K562 (cell line): Measurements from ENCODE around the gene PRR30. TPM values are rescaled to one million over a fixed set of nuclear protein-coding genes. Genes with fewer than 3 reads are reported as not detected.

Experiments used
- ATF7 ChIP-seq: fragments of 450-650 bp; IDR thresholded peaks from 2 replicates; pipeline ENCODE4 v1.7.1; 2014; ENCODE audit warnings: mild to moderate bottlenecking, moderate library complexity
- BCL6 ChIP-seq: fragments of 250-450 bp; sonication (Bioruptor Pico); IDR thresholded peaks from 2 replicates; pipeline ENCODE4 v1.4.0; 2020
- BRF1 ChIP-seq: IDR thresholded peaks from 3 replicates; pipeline ENCODE4 v1.6.1; 2011; ENCODE audit warnings: borderline replicate concordance, mild to moderate bottlenecking; ENCODE audit not compliant: insufficient read length; ENCODE audit errors: extremely low read depth
- DPF2 ChIP-seq: fragments of 450-650 bp; IDR thresholded peaks from 2 replicates; pipeline ENCODE4 v1.6.1; 2016
- KLF10 ChIP-seq: fragments of 250-450 bp; sonication (Bioruptor Pico); IDR thresholded peaks from 2 replicates; pipeline ENCODE4 v1.6.1; 2021; ENCODE audit warnings: matching md5 sums
- PHB2 ChIP-seq: fragments of 450-650 bp; IDR thresholded peaks from 2 replicates; pipeline ENCODE4 v1.6.1; 2017; ENCODE audit warnings: low read depth
- PHF8 ChIP-seq: fragments of 200-600 bp; sonication (generic); IDR thresholded peaks from 2 replicates; pipeline ENCODE4 v1.6.1; 2012; ENCODE audit warnings: mixed run types, mild to moderate bottlenecking, inconsistent platforms, low read length, moderate library complexity, borderline replicate concordance
- PRPF4 ChIP-seq: fragments of 200-400 bp; formaldehyde crosslinking; IDR thresholded peaks from one replicate; pipeline ENCODE4 v1.6.1; 2017; ENCODE audit warnings: low read length, low read depth, mild to moderate bottlenecking; ENCODE audit not compliant: insufficient read depth, poor library complexity, severe bottlenecking
- SNIP1 ChIP-seq: fragments of 450-650 bp; IDR thresholded peaks from 2 replicates; pipeline ENCODE4 v1.7.1; 2017; ENCODE audit warnings: low read depth, mild to moderate bottlenecking
- SP2 ChIP-seq: IDR thresholded peaks from 2 replicates; pipeline ENCODE4 v1.6.1; 2011; ENCODE audit warnings: mild to moderate bottlenecking, low read depth, low read length, moderate library complexity; ENCODE audit not compliant: poor library complexity, severe bottlenecking; ENCODE audit errors: extremely low read depth
- SRF ChIP-seq, 2 experiments: fragments of 250-450, 450-650 bp in 1 of 2; sonication (Bioruptor Pico) in 1 of 2; sonication (generic) in 1 of 2; formaldehyde crosslinking; IDR thresholded peaks; 2 replicates each; pipeline versions ENCODE4 v1.5.0 to v1.5.1; 2020 to 2022; ENCODE audit warnings: mild to moderate bottlenecking in 1 of 2, missing genetic modification reagents in 1 of 2
- TRIM28 ChIP-seq: fragments of 450-650 bp; IDR thresholded peaks from 2 replicates; pipeline ENCODE4 v1.6.1; 2017
- ZC3H4 ChIP-seq: sonication (generic); formaldehyde crosslinking; IDR thresholded peaks from 2 replicates; pipeline ENCODE4 v1.9.0; 2021; ENCODE audit warnings: missing genetic modification reagents, borderline replicate concordance
- polyA plus RNA-seq, 8 experiments: library from polyadenylated mRNA; depleted of rRNA in 4 of 8; stranded (reverse) in 5 of 8; unstranded in 3 of 8; fragments of >200 nt; fragmentation: Nextera tagmentation in 2 of 8; fragmentation: Illumina TruSeq in 1 of 8; extraction: Ambion mirVana in 2 of 8; extraction: Trizol in 1 of 8; gene quantifications; 2 replicates each; pipeline versions ENCODE4 v1.2.1 to v1.2.3, GENCODE V29; 2011 to 2014; ENCODE audit warnings: inconsistent platforms in 1 of 8, missing spikeins in 1 of 8
- total RNA-seq, 7 experiments: library from RNA; depleted of rRNA in 6 of 7; stranded (reverse); fragments of >200 nt in 6 of 7; fragmentation: Illumina TruSeq in 2 of 7; extraction: Trizol in 2 of 7; gene quantifications; 2 replicates each; pipeline versions ENCODE4 v1.2.1 to v1.2.3, GENCODE V29; 2011 to 2021; ENCODE audit warnings: low replicate concordance in 1 of 7
- TF ChIP-seq, protein P1 (sequence below): fragments of 450-650 bp; formaldehyde crosslinking; conservative IDR thresholded peaks from 2 replicates; pipeline ENCODE4 v1.4.0; 2022; ENCODE audit warnings: mild to moderate bottlenecking, missing genetic modification characterization
- TF ChIP-seq, protein P2 (sequence below): fragments of 450-650 bp; IDR thresholded peaks from 2 replicates; pipeline ENCODE4 v1.6.1; 2016; ENCODE audit warnings: low read depth, mild to moderate bottlenecking, moderate library complexity
- TF ChIP-seq, protein P3 (sequence below): fragments of 250-450 bp; sonication (Bioruptor Pico); IDR thresholded peaks from 2 replicates; pipeline ENCODE4 v1.4.0; 2020
- TF ChIP-seq, protein P4 (sequence below), 2 experiments: IDR thresholded peaks; 2 replicates each; pipeline ENCODE4 v1.6.1; 2012; ENCODE audit warnings: improper control_type of control experiment in 2 of 2, low read depth in 2 of 2, low read length in 2 of 2, borderline replicate concordance in 1 of 2
- TF ChIP-seq, protein P5 (sequence below), 3 experiments: IDR thresholded peaks in 2 of 3; conservative IDR thresholded peaks in 1 of 3; 2 replicates each; pipeline ENCODE4 v1.5.1; 2011 to 2012; ENCODE audit warnings: low read length in 3 of 3, mild to moderate bottlenecking in 3 of 3, control low read depth in 2 of 3, improper control_type of control experiment in 1 of 3, inconsistent platforms in 1 of 3, low read depth in 1 of 3, mixed read lengths in 1 of 3, moderate library complexity in 1 of 3; ENCODE audit not compliant: insufficient read depth in 2 of 3

Gene PRR30
- total and polyA plus RNA-seq, 9 of the 15 experiments (the other 6 are each of a cell fraction or from before 2014, with no cell fraction given), result not detected

DNA sequence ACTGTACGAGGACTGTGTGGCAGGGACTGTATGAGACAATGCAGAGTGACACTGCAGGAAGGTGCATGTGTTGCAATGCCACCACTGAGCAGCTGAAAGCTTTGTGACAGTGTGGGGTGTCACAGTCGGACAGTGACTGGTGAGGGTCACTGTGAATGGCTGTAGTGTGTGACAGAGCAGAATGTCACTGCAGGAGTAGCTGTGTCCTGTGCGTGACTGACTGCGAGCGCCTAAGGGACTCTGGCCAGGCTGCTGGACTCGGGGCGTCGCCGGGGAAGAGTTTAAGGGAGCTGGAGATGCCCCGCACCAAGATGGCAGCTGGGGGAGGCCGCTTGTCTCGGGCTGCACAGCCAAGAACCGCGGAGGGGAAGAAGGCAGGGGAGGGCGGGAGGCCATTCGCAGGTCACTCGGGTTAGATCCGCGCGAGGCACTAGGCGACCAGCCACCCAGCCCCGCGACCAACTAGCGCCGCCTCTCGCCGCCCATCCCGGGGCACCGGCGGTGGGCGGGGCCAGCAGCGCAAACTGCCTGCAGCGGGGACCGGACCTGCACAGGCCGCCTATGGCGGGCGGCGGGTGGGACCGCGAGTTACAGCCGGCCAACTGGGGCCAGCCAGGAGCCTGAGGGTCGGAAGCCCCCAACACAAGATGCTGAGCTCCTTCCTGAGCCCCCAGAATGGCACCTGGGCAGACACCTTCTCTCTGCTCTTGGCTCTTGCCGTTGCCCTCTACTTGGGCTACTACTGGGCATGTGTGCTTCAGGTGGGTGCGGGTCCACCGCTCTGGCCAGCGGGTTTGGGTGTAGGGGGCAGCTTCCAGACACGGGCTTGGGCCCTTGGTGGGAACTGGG is 15.7 kb downstream of the PRR30 start, which contains the start of gene ABHD1 (continued):
- TF ChIP-seq SP2 (no peak), SRF (CRISPR knock-in tag; IDR thresholded peaks at IDR 0.05) (no peak), PHF8 (peak; percentile 68; the same call in 1 of the 2 replicates), PHB2 (no peak), PRPF4 (no peak), KLF10 (CRISPR knock-in tag) (no peak), BCL6 (CRISPR knock-in tag) (no peak), SNIP1 (no peak), DPF2 (no peak), BRF1 (no peak), ZC3H4 (CRISPR knock-in tag) (no peak), ATF7 (0 out of 2 replicates have a peak, but pooled peaks have one; percentile 37), TRIM28 (no peak)
- TF ChIP-seq, protein P1, sequence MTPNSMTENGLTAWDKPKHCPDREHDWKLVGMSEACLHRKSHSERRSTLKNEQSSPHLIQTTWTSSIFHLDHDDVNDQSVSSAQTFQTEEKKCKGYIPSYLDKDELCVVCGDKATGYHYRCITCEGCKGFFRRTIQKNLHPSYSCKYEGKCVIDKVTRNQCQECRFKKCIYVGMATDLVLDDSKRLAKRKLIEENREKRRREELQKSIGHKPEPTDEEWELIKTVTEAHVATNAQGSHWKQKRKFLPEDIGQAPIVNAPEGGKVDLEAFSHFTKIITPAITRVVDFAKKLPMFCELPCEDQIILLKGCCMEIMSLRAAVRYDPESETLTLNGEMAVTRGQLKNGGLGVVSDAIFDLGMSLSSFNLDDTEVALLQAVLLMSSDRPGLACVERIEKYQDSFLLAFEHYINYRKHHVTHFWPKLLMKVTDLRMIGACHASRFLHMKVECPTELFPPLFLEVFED (CRISPR knock-in tag), result no peak
- TF ChIP-seq, protein P2, sequence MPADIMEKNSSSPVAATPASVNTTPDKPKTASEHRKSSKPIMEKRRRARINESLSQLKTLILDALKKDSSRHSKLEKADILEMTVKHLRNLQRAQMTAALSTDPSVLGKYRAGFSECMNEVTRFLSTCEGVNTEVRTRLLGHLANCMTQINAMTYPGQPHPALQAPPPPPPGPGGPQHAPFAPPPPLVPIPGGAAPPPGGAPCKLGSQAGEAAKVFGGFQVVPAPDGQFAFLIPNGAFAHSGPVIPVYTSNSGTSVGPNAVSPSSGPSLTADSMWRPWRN, result no peak
- TF ChIP-seq, protein P3, sequence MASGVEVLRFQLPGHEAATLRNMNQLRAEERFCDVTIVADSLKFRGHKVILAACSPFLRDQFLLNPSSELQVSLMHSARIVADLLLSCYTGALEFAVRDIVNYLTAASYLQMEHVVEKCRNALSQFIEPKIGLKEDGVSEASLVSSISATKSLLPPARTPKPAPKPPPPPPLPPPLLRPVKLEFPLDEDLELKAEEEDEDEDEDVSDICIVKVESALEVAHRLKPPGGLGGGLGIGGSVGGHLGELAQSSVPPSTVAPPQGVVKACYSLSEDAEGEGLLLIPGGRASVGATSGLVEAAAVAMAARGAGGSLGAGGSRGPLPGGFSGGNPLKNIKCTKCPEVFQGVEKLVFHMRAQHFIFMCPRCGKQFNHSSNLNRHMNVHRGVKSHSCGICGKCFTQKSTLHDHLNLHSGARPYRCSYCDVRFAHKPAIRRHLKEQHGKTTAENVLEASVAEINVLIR (CRISPR knock-in tag), result no peak
- TF ChIP-seq, protein P4, sequence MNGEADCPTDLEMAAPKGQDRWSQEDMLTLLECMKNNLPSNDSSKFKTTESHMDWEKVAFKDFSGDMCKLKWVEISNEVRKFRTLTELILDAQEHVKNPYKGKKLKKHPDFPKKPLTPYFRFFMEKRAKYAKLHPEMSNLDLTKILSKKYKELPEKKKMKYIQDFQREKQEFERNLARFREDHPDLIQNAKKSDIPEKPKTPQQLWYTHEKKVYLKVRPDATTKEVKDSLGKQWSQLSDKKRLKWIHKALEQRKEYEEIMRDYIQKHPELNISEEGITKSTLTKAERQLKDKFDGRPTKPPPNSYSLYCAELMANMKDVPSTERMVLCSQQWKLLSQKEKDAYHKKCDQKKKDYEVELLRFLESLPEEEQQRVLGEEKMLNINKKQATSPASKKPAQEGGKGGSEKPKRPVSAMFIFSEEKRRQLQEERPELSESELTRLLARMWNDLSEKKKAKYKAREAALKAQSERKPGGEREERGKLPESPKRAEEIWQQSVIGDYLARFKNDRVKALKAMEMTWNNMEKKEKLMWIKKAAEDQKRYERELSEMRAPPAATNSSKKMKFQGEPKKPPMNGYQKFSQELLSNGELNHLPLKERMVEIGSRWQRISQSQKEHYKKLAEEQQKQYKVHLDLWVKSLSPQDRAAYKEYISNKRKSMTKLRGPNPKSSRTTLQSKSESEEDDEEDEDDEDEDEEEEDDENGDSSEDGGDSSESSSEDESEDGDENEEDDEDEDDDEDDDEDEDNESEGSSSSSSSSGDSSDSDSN (IDR thresholded peaks at IDR 0.05; ENCODE audit: borderline replicate concordance in 1 of 2, low read depth in 2 of 2, low read length in 2 of 2), result 0 out of 4 replicates have a peak, but pooled peaks of 1 of the 2 experiments have one; percentile 31
- TF ChIP-seq, protein P5, sequence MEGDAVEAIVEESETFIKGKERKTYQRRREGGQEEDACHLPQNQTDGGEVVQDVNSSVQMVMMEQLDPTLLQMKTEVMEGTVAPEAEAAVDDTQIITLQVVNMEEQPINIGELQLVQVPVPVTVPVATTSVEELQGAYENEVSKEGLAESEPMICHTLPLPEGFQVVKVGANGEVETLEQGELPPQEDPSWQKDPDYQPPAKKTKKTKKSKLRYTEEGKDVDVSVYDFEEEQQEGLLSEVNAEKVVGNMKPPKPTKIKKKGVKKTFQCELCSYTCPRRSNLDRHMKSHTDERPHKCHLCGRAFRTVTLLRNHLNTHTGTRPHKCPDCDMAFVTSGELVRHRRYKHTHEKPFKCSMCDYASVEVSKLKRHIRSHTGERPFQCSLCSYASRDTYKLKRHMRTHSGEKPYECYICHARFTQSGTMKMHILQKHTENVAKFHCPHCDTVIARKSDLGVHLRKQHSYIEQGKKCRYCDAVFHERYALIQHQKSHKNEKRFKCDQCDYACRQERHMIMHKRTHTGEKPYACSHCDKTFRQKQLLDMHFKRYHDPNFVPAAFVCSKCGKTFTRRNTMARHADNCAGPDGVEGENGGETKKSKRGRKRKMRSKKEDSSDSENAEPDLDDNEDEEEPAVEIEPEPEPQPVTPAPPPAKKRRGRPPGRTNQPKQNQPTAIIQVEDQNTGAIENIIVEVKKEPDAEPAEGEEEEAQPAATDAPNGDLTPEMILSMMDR (IDR thresholded peaks at IDR 0.05 in 2 of 3, conservative IDR thresholded peaks at IDR 0.05 in 1 of 3; ENCODE audit: insufficient read depth in 2 of 3, low read depth in 1 of 3, low read length in 3 of 3), result peak in 1 of 3 experiments; percentile 20; a peak in 1 of 6 replicates
